PC-9 (cell line): ENCODE data around the gene CPN2. TPM values are rescaled to one million over a fixed set of nuclear protein-coding genes. Genes with fewer than 3 reads are reported as not detected.

ENCODE experiments used
- BruUV-seq: library from RNA; stranded (reverse); fragments of 400-500 nt; replicated peaks from 2 replicates; lab custom pipeline; 2021; lab: Mats Ljungman, UMichigan
- CTCF ChIA-PET: fragments of 300-600 bp; sonication (Branson Sonifier 250); formaldehyde crosslinking; loops from one replicate; lab custom pipeline; 2022; ENCODE audit warnings: antibody characterized with exemption; lab: Charles Lee
- POLR2A ChIA-PET: fragments of 300-600 bp; sonication (Branson Sonifier 250); formaldehyde crosslinking; loops from one replicate; lab custom pipeline; 2022; ENCODE audit warnings: antibody characterized with exemption; ENCODE audit not compliant: unreplicated experiment; lab: Charles Lee
- DNase-seq, 2 experiments: peaks; one replicate each; pipeline versions ENCODE4 v3.0.0 to v3.0.0-alpha.2; 2015 to 2022; ENCODE audit warnings: mixed read lengths in 1 of 2
- H2AFZ ChIP-seq: fragments of 200-600 bp; sonication (generic); 2 replicates; pipeline ENCODE4 v1.8.1; 2017; ENCODE audit warnings: antibody characterized with exemption
- H3F3A ChIP-seq: fragments of 200-600 bp; sonication (generic); 2 replicates; pipeline ENCODE4 v1.8.1; 2017; ENCODE audit warnings: antibody characterized with exemption, mild to moderate bottlenecking, low read depth; ENCODE audit not compliant: insufficient read depth
- H3K27ac ChIP-seq: fragments of 200-600 bp; sonication (generic); 2 replicates; pipeline ENCODE4 v1.6.1; 2016; ENCODE audit warnings: mixed run types
- H3K27me3 ChIP-seq: fragments of 200-600 bp; sonication (generic); 2 replicates; pipeline ENCODE4 v1.6.1; 2016; ENCODE audit warnings: low read depth, mixed run types; ENCODE audit not compliant: insufficient read depth
- H3K36me3 ChIP-seq: fragments of 200-600 bp; sonication (generic); 2 replicates; pipeline ENCODE4 v1.6.1; 2016; ENCODE audit warnings: low read depth, mixed run types
- H3K4me1 ChIP-seq: fragments of 200-600 bp; sonication (generic); replicated peaks from 2 replicates; pipeline ENCODE4 v1.6.1; 2016; ENCODE audit warnings: mixed run types; ENCODE audit not compliant: insufficient read depth
- H3K4me2 ChIP-seq: fragments of 200-600 bp; sonication (generic); 2 replicates; pipeline ENCODE4 v1.6.1; 2017; ENCODE audit warnings: mixed run types
- H3K4me3 ChIP-seq: fragments of 200-600 bp; sonication (generic); 2 replicates; pipeline ENCODE4 v1.6.1; 2016; ENCODE audit warnings: mixed run types
- H3K79me2 ChIP-seq: fragments of 200-600 bp; sonication (generic); 2 replicates; pipeline ENCODE4 v1.6.1; 2017; ENCODE audit warnings: low read depth, mixed run types
- H3K9me2 ChIP-seq: fragments of 200-600 bp; sonication (generic); 2 replicates; pipeline ENCODE4 v1.8.1; 2017; ENCODE audit warnings: mild to moderate bottlenecking; ENCODE audit not compliant: insufficient read depth
- H3K9me3 ChIP-seq: fragments of 200-600 bp; sonication (generic); 2 replicates; pipeline ENCODE4 v1.8.1; 2016; ENCODE audit warnings: low read depth; ENCODE audit not compliant: insufficient read depth
- H4K20me1 ChIP-seq: fragments of 200-600 bp; sonication (generic); 2 replicates; pipeline ENCODE4 v1.8.1; 2017; ENCODE audit not compliant: insufficient read depth
- CTCF ChIP-seq: fragments of 200-600 bp; sonication (generic); conservative IDR thresholded peaks from 2 replicates; pipeline ENCODE4 v1.6.1; 2017; ENCODE audit warnings: mixed run types, antibody characterized with exemption, mild to moderate bottlenecking, moderate library complexity
- EZH2 ChIP-seq: fragments of 200-600 bp; sonication (generic); IDR thresholded peaks from 2 replicates; pipeline ENCODE4 v1.8.0; 2017; ENCODE audit warnings: antibody characterized with exemption, low read depth
- intact Hi-C: fragments of 100-400 bp; cut with micrococcal nuclease; formaldehyde crosslinking; loops from one replicate; pipeline ENCODE4 v1.10.0; 2022; ENCODE audit not compliant: unreplicated experiment
- total RNA-seq: library from RNA; stranded (reverse); gene quantifications from 2 replicates; pipeline ENCODE4 v1.2.3, GENCODE V29; 2021

Gene CPN2
- total RNA-seq, 1 experiment from 2014 or later: not detected

- Histone ChIP-seq H3K36me3 (no peaks in the 10 kb centered on the region), H3K4me3 (peak overlapping the region; percentile 57; the same call in 1 of the 2 replicates), H3K27me3 (no peaks in the 10 kb centered on the region), H3K27ac (no peak overlapping the region), H4K20me1 (no peaks in the 10 kb centered on the region), H3K79me2 (no peaks in the 10 kb centered on the region), H3K4me1 (peaks cover 19% of the 10 kb centered on the region), H3K9me3 (no peaks in the 10 kb centered on the region), H3K4me2 (peak overlapping the region; percentile 82), H3K9me2 (no peaks in the 10 kb centered on the region), H2AFZ (peak overlapping the region; percentile 78), H3F3A (peaks cover 22% of the 10 kb centered on the region; the same call in 1 of the 2 replicates)
- CTCF ChIA-PET: interaction anchor here (2.0 kb wide), 1 partner anchor 12 kb away, joined by 6 read pairs; no protein-coding TSS in a partner anchor
- no peak for TF ChIP-seq EZH2
- no peak for TF ChIP-seq CTCF
- intact Hi-C loops: loop anchor here (1.0 to 10.0 kb wide), 6 partner anchors 71 to 932 kb away; partner anchors contain the start of gene LSG1
- DNase-seq: no peak
- no TSS peak for BruUV-seq
- POLR2A ChIA-PET: no interaction called here
These were observed 18.3 kb downstream of the CPN2 start for GRCh38 chr3:194332858-194333211.

GRCh38 chr3:194330579-194330978 is 20.5 kb downstream of the CPN2 start:
- no peaks in the 10 kb centered on the region for H3K9me3 ChIP-seq
- TF ChIP-seq CTCF (no peak), EZH2 (no peak)
- CTCF ChIA-PET: interaction anchor here (0.5 to 1.4 kb wide), 4 partner anchors 14 to 915 kb away, joined by 3 to 8 read pairs (median 3); no protein-coding TSS in a partner anchor
- POLR2A ChIA-PET: interaction anchor here (0.7 kb wide), 2 partner anchors 553 to 939 kb away, joined by 3 read pairs; no protein-coding TSS in a partner anchor
- BruUV-seq: no TSS peak
- peaks cover 43% of the 10 kb centered on the region for H3F3A ChIP-seq
- H3K9me2 ChIP-seq: no peaks in the 10 kb centered on the region
- H3K27ac ChIP-seq: no peak overlapping the region
- peak in 1 of 2 experiments; percentile 53 for DNase-seq
- H3K4me3 ChIP-seq: no peak overlapping the region
- no peaks in the 10 kb centered on the region for H4K20me1 ChIP-seq
- no peaks in the 10 kb centered on the region for H3K79me2 ChIP-seq
- H3K4me2 ChIP-seq: no peak overlapping the region; the same call in 1 of the 2 replicates
- intact Hi-C loops: loop anchor here (5.0 to 10.0 kb wide), 4 partner anchors 262 to 934 kb away; partner anchors contain the start of gene LSG1
- no peak overlapping the region for H2AFZ ChIP-seq
- no peaks in the 10 kb centered on the region for H3K36me3 ChIP-seq
- peaks cover 19% of the 10 kb centered on the region for H3K4me1 ChIP-seq
- H3K27me3 ChIP-seq: no peaks in the 10 kb centered on the region

GRCh38 chr3:194330160-194330559 is 21.0 kb downstream of the CPN2 start:
- Histone ChIP-seq H3K4me2 (no peak overlapping the region), H3F3A (peaks cover 47% of the 10 kb centered on the region), H3K4me3 (no peak overlapping the region), H3K27me3 (no peaks in the 10 kb centered on the region), H3K79me2 (no peaks in the 10 kb centered on the region), H3K9me2 (no peaks in the 10 kb centered on the region), H3K27ac (no peak overlapping the region), H3K36me3 (no peaks in the 10 kb centered on the region), H2AFZ (no peak overlapping the region), H3K4me1 (peaks cover 19% of the 10 kb centered on the region), H4K20me1 (no peaks in the 10 kb centered on the region), H3K9me3 (no peaks in the 10 kb centered on the region)
- TF ChIP-seq CTCF: no peak
- no peak for TF ChIP-seq EZH2
- POLR2A ChIA-PET: interaction anchor here (0.7 kb wide), 1 partner anchor 940 kb away, joined by 3 read pairs; no protein-coding TSS in a partner anchor
- no TSS peak for BruUV-seq
- DNase-seq: no peak
- intact Hi-C loops: loop anchor here (5.0 to 10.0 kb wide), 4 partner anchors 262 to 935 kb away; partner anchors contain the start of gene LSG1
- CTCF ChIA-PET: interaction anchor here (0.5 to 0.7 kb wide), 3 partner anchors 255 to 915 kb away, joined by 3 to 8 read pairs (median 3); no protein-coding TSS in a partner anchor
